Astrocyte (in vitro differentiated cells and primary cell): ENCODE data around the gene PAIP2. TPM values are rescaled to one million over a fixed set of nuclear protein-coding genes. Genes with fewer than 3 reads are reported as not detected.

Source experiments
- DNase-seq: peaks from one replicate; pipeline ENCODE4 v3.0.0-alpha.2; 2010; ENCODE audit warnings: low read depth
- FAIRE-seq: peaks from 2 replicates; lab custom pipeline; 2011; peaks lifted over from hg19 to GRCh38; lab: Jason Lieb, UNC
- H2AFZ ChIP-seq: 2 replicates; pipeline ENCODE4 v1.6.0; 2012; ENCODE audit warnings: low read depth, low read length, inconsistent platforms
- H3K27ac ChIP-seq: 2 replicates; pipeline ENCODE4 v1.5.1; 2011; ENCODE audit warnings: low read depth, low read length, inconsistent platforms
- H3K27me3 ChIP-seq: 2 replicates; pipeline ENCODE4 v1.6.0; 2011; ENCODE audit warnings: low read length, inconsistent platforms; ENCODE audit not compliant: insufficient read depth
- H3K36me3 ChIP-seq: 2 replicates; pipeline ENCODE4 v1.5.1; 2011; ENCODE audit warnings: low read length, inconsistent platforms; ENCODE audit not compliant: insufficient read depth
- H3K4me1 ChIP-seq: 2 replicates; pipeline ENCODE4 v1.5.1; 2011; ENCODE audit warnings: low read length, inconsistent platforms; ENCODE audit not compliant: insufficient read depth
- H3K4me2 ChIP-seq: 2 replicates; pipeline ENCODE4 v1.6.0; 2012; ENCODE audit warnings: low read length, inconsistent platforms
- H3K4me3 ChIP-seq: 2 replicates; pipeline ENCODE4 v1.5.1; 2011; ENCODE audit warnings: low read depth, mild to moderate bottlenecking, low read length, inconsistent platforms; ENCODE audit not compliant: insufficient read depth
- H3K79me2 ChIP-seq: 2 replicates; pipeline ENCODE4 v1.6.0; 2012; ENCODE audit warnings: mild to moderate bottlenecking, low read length, inconsistent platforms; ENCODE audit not compliant: insufficient read depth
- H3K9ac ChIP-seq: 2 replicates; pipeline ENCODE4 v1.6.0; 2012; ENCODE audit warnings: mild to moderate bottlenecking, low read length, inconsistent platforms
- H3K9me3 ChIP-seq: 2 replicates; pipeline ENCODE4 v1.5.1; 2012; ENCODE audit warnings: low read depth, mild to moderate bottlenecking, low read length, inconsistent platforms; ENCODE audit not compliant: insufficient read depth
- H4K20me1 ChIP-seq: 2 replicates; pipeline ENCODE4 v1.6.0; 2012; ENCODE audit warnings: low read length, inconsistent platforms; ENCODE audit not compliant: insufficient read depth
- H3K27ac Mint-ChIP-seq: one replicate; pipeline ENCODE4 v1.8.0; 2021; ENCODE audit warnings: mild to moderate bottlenecking, mixed read lengths; ENCODE audit not compliant: unreplicated experiment
- H3K27me3 Mint-ChIP-seq: one replicate; pipeline ENCODE4 v1.8.0; 2021; ENCODE audit warnings: low read depth, mixed read lengths; ENCODE audit not compliant: unreplicated experiment
- H3K36me3 Mint-ChIP-seq: one replicate; pipeline ENCODE4 v1.8.0; 2021; ENCODE audit warnings: low read depth, mixed read lengths; ENCODE audit not compliant: unreplicated experiment
- H3K4me1 Mint-ChIP-seq: one replicate; pipeline ENCODE4 v1.8.0; 2021; ENCODE audit warnings: low read depth, mixed read lengths; ENCODE audit not compliant: unreplicated experiment
- H3K4me3 Mint-ChIP-seq: one replicate; pipeline ENCODE4 v1.8.0; 2021; ENCODE audit warnings: mild to moderate bottlenecking, moderate library complexity, mixed read lengths; ENCODE audit not compliant: unreplicated experiment
- H3K9me3 Mint-ChIP-seq: one replicate; pipeline ENCODE4 v1.8.0; 2021; ENCODE audit warnings: mild to moderate bottlenecking, mixed read lengths; ENCODE audit not compliant: unreplicated experiment
- CTCF ChIP-seq: IDR thresholded peaks from 2 replicates; pipeline ENCODE4 v1.5.1; 2011; ENCODE audit warnings: low read depth, mild to moderate bottlenecking, inconsistent platforms, low read length, moderate library complexity; ENCODE audit not compliant: insufficient read depth
- EZH2 ChIP-seq: IDR thresholded peaks from 2 replicates; pipeline ENCODE4 v1.6.1; 2012; ENCODE audit warnings: mild to moderate bottlenecking, low read length, inconsistent platforms; ENCODE audit not compliant: insufficient read depth
- total RNA-seq: library from RNA; stranded (reverse); gene quantifications from 2 replicates; pipeline ENCODE4 v1.2.1, GENCODE V29; 2021

Gene PAIP2
- total RNA-seq, 1 donor from 2014 or later = 75.3 TPM

- Histone ChIP-seq H3K36me3 (no peaks in the 10 kb centered on the region), H3K4me1 (peaks cover 6% of the 10 kb centered on the region), H3K9ac (no peak overlapping the region), H2AFZ (no peak overlapping the region), H3K27me3 (no peaks in the 10 kb centered on the region), H3K27ac (no peak overlapping the region), H3K4me2 (no peak overlapping the region), H3K4me3 (no peak overlapping the region), H4K20me1 (peaks cover 18% of the 10 kb centered on the region), H3K9me3 (no peaks in the 10 kb centered on the region), H3K79me2 (no peaks in the 10 kb centered on the region)
- Mint-ChIP-seq H3K27me3 (no peaks in the 10 kb centered on the region), H3K4me3 (no peak overlapping the region), H3K36me3 (peaks cover 20% of the 10 kb centered on the region), H3K9me3 (no peaks in the 10 kb centered on the region), H3K27ac (no peak overlapping the region), H3K4me1 (no peaks in the 10 kb centered on the region)
- TF ChIP-seq CTCF (no peak), EZH2 (no peak)
- FAIRE-seq = no peak
- no peak for DNase-seq
Observed at GRCh38 chr5:139378941-139379361, 37.3 kb downstream of the PAIP2 start.

GRCh38 chr5:139379626-139380449, 38.2 kb downstream of the PAIP2 start:
- no peak for DNase-seq
- no peak overlapping the region for H3K4me2 ChIP-seq
- no peaks in the 10 kb centered on the region for H3K79me2 ChIP-seq
- H3K9ac ChIP-seq = no peak overlapping the region
- H2AFZ ChIP-seq = no peak overlapping the region
- Mint-ChIP-seq H3K9me3 (no peaks in the 10 kb centered on the region), H3K4me1 (no peaks in the 10 kb centered on the region), H3K27ac (no peak overlapping the region), H3K4me3 (no peak overlapping the region), H3K27me3 (peaks cover 6% of the 10 kb centered on the region), H3K36me3 (peaks cover 19% of the 10 kb centered on the region)
- TF ChIP-seq CTCF (no peak), EZH2 (no peak)
- no peak overlapping the region for H3K27ac ChIP-seq
- no peaks in the 10 kb centered on the region for H3K36me3 ChIP-seq
- H3K9me3 ChIP-seq = no peaks in the 10 kb centered on the region
- no peak overlapping the region for H3K4me3 ChIP-seq
- no peaks in the 10 kb centered on the region for H3K4me1 ChIP-seq
- H4K20me1 ChIP-seq = peaks cover 11% of the 10 kb centered on the region
- FAIRE-seq = no peak
- no peaks in the 10 kb centered on the region for H3K27me3 ChIP-seq
